ENCODE data around the gene ARID4B. TPM values are rescaled to one million over a fixed set of nuclear protein-coding genes. Genes with fewer than 3 reads are reported as not detected.

Gene ARID4B
- polyA plus RNA-seq, 1 donor from 2014 or later: 49.3 TPM

GRCh38 chr1:235302143-235302542, 25.8 kb downstream of the ARID4B start:
- no peaks in the 10 kb centered on the region for H3K27me3 ChIP-seq (ENCODE audit: insufficient read depth, low read depth, low read length)
- no peaks in the 10 kb centered on the region for H3K36me3 ChIP-seq (ENCODE audit: insufficient read depth, low read length)
- TF ChIP-seq SMC3 (conservative IDR thresholded peaks at IDR 0.05; ENCODE audit: poor library complexity) (no peak), EZH2 (IDR thresholded peaks at IDR 0.05; ENCODE audit: borderline replicate concordance, insufficient read depth, low read length, poor library complexity, severe bottlenecking) (no peak), RAD21 (conservative IDR thresholded peaks at IDR 0.05) (no peak), REST (IDR thresholded peaks at IDR 0.05; ENCODE audit: borderline replicate concordance) (no peak), POLR2AphosphoS5 (IDR thresholded peaks at IDR 0.05) (no peak), TAF1 (IDR thresholded peaks at IDR 0.05; ENCODE audit: low read depth) (no peak), CTCF (IDR thresholded peaks at IDR 0.05; ENCODE audit: poor library complexity, severe bottlenecking) (no peak), MXI1 (conservative IDR thresholded peaks at IDR 0.05; ENCODE audit: poor library complexity, severe bottlenecking) (no peak), EP300 (conservative IDR thresholded peaks at IDR 0.05; ENCODE audit: poor library complexity, severe bottlenecking) (no peak)
- H3K4me3 ChIP-seq (ENCODE audit: low read length): no peak overlapping the region
- H3F3A ChIP-seq (ENCODE audit: insufficient read depth, low read length, poor library complexity, severe bottlenecking): peaks cover 4% of the 10 kb centered on the region
- peaks cover 13% of the 10 kb centered on the region for H4K20me1 ChIP-seq (ENCODE audit: insufficient read depth)
- no peak overlapping the region for H3K9ac ChIP-seq (ENCODE audit: low read length)
- H3K79me2 ChIP-seq (replicated peaks; ENCODE audit: insufficient read depth, low read length): peaks cover 97% of the 10 kb centered on the region
- no peak overlapping the region for H3K27ac ChIP-seq (ENCODE audit: low read length)
- no peaks in the 10 kb centered on the region for H3K9me3 ChIP-seq (ENCODE audit: low read length)
- H2AFZ ChIP-seq (ENCODE audit: low read depth, low read length): no peak overlapping the region
- H3K9me2 ChIP-seq (ENCODE audit: insufficient read depth, low read length): no peaks in the 10 kb centered on the region
- no peak overlapping the region for H3K4me2 ChIP-seq (ENCODE audit: low read length)

GRCh38 chr1:235299169-235299858, 28.7 kb downstream of the ARID4B start:
- H3K4me3 ChIP-seq (ENCODE audit: low read length): no peak overlapping the region
- H3K9me3 ChIP-seq (ENCODE audit: low read length): peaks cover 3% of the 10 kb centered on the region
- no peaks in the 10 kb centered on the region for H3K36me3 ChIP-seq (ENCODE audit: insufficient read depth, low read length)
- H4K20me1 ChIP-seq (ENCODE audit: insufficient read depth): peaks cover 9% of the 10 kb centered on the region
- H3K4me2 ChIP-seq (ENCODE audit: low read length): no peak overlapping the region
- H3F3A ChIP-seq (ENCODE audit: insufficient read depth, low read length, poor library complexity, severe bottlenecking): peaks cover 2% of the 10 kb centered on the region
- no peak overlapping the region for H3K9ac ChIP-seq (ENCODE audit: low read length)
- H3K27me3 ChIP-seq (ENCODE audit: insufficient read depth, low read depth, low read length): no peaks in the 10 kb centered on the region
- no peak overlapping the region for H3K27ac ChIP-seq (ENCODE audit: low read length)
- peaks cover 95% of the 10 kb centered on the region for H3K79me2 ChIP-seq (replicated peaks; ENCODE audit: insufficient read depth, low read length)
- H3K9me2 ChIP-seq (ENCODE audit: insufficient read depth, low read length): no peaks in the 10 kb centered on the region
- TF ChIP-seq CTCF (IDR thresholded peaks at IDR 0.05; ENCODE audit: poor library complexity, severe bottlenecking) (no peak), EZH2 (IDR thresholded peaks at IDR 0.05; ENCODE audit: borderline replicate concordance, insufficient read depth, low read length, poor library complexity, severe bottlenecking) (no peak), TAF1 (IDR thresholded peaks at IDR 0.05; ENCODE audit: low read depth) (no peak), RAD21 (conservative IDR thresholded peaks at IDR 0.05) (no peak), POLR2AphosphoS5 (IDR thresholded peaks at IDR 0.05) (no peak), EP300 (conservative IDR thresholded peaks at IDR 0.05; ENCODE audit: poor library complexity, severe bottlenecking) (no peak), REST (IDR thresholded peaks at IDR 0.05; ENCODE audit: borderline replicate concordance) (no peak), SMC3 (conservative IDR thresholded peaks at IDR 0.05; ENCODE audit: poor library complexity) (no peak), MXI1 (conservative IDR thresholded peaks at IDR 0.05; ENCODE audit: poor library complexity, severe bottlenecking) (no peak)
- H2AFZ ChIP-seq (ENCODE audit: low read depth, low read length): no peak overlapping the region

Measured in neural cell (in vitro differentiated cells).